HTR-8/SVneo (cell line): Measurements from ENCODE around the gene FIBCD1.
"Not testable (repeated sequence)": the region's sequence is repeated elsewhere in the genome, so short reads cannot be mapped to it uniquely, and the experiment has no call there.

Experiments
- DNase-seq: peaks from one replicate; pipeline ENCODE4 v3.0.0; 2011; ENCODE audit warnings: low spot score, mixed read lengths; ENCODE audit not compliant: insufficient read length
- FAIRE-seq: peaks from 2 replicates; lab custom pipeline; 2011; peaks lifted over from hg19 to GRCh38; lab: Jason Lieb, UNC

Gene FIBCD1

DNA sequence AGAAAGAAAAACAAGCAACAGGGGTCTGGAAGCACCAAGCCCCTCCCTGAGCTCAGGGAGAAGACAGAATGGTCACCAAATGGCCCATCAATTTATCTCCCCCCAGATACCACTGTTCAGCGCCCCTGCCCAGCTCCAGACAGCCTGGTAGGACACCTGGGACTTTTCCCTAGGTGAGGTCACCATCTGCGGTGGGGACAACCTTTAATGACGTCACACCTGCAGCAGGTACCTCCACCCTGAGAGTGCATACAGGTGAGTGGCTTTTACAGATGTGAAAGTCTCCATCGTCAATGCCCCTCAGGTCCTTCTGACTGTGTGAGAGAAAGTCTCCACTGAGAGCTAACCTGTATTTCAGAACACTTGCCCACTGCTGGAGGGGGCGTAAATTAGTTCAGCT, 35.6 kb upstream of the FIBCD1 start:
- FAIRE-seq (no peak), DNase-seq (no peak)

DNA sequence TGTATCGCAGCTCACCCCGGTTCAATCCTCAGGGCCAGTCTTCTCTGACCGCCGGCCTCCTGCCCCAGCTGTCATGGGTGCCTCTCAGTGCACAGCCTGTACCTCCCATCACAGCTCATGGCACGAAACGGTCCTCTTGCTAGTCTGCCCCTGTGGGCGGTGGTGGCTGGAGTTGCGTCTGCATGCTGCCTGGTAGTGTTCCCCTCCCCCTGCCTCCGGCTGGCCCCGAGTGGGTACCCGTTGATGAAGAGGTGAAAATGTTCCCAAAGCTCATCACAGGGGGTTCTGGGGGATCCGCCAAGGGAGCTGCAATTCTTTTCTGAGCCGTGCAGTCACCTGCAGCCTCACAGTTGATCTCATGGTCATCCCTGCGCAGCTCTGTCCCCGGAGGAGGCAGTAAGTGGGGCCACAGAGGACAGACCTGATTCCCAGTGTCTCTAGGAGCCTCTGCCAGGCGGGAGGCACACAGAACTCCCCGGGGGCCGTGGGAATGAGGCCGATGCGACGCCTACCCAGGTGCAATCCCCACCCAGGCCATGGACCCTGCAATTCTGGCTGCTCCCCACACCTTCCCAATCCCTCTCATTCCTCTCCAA, 34.7 kb upstream of the FIBCD1 start:
- FAIRE-seq: no peak
- DNase-seq: no peak

- no peak for DNase-seq
- no peak for FAIRE-seq
Observed at GRCh38 chr9:130972957-130973685, 34.1 kb upstream of the FIBCD1 start.

DNA sequence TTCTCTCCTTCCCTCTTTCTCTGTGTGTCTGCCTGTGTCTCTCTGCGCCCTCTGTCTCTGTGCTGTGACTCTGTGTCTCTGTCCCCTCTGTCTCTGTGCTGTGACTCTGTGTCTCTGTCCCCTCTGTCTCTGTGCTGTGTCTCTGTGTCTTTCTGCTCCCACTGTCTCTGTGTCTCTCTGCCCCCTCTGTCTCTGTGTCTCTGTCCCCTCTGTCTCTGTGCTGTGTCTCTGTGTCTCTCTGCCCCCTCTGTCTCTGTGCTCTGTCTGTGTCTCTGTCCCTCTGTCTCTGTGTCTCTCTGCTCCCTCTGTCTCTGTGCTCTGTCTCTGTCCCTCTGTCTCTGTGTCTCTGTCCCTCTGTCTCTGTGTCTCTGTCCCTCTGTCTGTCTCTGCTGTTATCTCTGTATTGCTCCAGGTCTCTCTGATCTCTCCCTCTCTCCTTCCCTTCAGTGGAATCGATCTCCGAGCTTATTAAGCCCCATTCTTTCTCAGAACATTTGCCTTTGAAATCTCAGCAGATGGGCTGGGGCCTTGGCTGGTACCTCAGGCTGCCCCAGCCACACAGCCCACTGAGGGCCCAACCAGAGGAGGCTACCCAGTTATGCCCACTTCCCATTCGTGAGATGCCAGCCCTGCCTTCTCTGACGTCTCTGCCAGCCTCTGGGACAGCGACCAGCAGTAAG, 33.4 kb upstream of the FIBCD1 start:
- DNase-seq (no peak), FAIRE-seq (no peak)

GRCh38 chr9:130971294-130971849, 32.3 kb upstream of the FIBCD1 start:
- no peak for DNase-seq
- no peak for FAIRE-seq

DNA sequence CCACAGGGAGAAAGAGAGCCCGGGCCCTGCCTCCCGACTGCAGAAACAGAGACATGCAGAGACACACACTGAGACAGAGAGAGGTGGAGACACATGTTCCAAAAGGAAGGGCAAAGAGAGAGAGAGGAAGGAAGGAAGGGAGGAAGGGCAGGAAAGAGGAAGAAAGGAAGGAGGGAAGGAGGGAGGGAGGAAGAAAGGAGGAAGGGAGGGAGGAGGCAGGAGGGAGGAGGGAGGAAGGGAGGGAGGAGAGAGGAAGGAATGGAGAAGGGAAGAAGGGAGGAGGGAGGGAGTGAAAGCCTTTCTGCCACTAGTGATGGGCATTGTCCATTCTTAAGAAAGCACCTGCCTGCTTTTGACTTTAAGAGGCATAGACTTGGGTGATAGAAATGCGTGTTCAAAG, 31.8 kb upstream of the FIBCD1 start:
- DNase-seq (no peak), FAIRE-seq (no peak)

DNA sequence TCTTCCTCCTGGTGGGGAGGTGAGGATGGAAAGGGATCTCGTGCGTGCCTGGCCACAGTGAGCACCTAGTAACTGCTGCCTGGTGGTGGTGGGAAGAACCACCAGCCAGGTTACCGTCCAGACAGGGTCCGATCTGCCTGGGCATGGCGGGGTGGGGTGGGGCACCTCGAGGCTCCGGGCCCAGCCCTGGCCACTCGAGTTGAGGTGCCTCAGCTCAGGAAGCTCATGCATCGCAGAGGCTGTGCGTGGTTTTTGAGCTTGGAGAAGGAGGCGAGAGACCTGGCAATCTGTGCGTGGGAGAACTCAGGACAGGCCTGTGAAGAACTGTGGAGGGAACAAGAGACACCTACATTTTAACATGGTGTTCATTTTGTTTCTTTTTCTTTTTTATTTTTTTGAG, 31.0 kb upstream of the FIBCD1 start:
- no peak for FAIRE-seq
- no peak for DNase-seq

DNA sequence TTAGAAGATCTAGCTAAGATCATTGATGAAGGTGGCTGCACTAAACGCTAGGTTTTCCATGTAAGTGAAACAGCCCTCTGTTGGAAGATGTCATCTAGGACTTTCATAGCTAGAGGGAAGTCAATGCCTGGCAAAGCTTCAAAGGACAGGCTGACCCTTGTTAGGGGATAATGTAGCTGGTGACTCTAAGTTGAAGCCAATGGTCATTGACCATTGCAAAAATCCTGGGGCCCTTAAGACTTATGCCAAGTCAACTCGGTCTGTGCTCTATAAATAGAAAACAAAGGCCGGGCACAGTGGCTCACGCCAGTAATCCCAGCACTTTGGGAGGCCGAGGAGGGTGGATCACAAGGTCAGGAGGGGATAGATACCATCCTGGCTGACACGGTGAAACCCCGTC, 26.6 kb upstream of the FIBCD1 start:
- DNase-seq (no peak), FAIRE-seq (no peak)

DNA sequence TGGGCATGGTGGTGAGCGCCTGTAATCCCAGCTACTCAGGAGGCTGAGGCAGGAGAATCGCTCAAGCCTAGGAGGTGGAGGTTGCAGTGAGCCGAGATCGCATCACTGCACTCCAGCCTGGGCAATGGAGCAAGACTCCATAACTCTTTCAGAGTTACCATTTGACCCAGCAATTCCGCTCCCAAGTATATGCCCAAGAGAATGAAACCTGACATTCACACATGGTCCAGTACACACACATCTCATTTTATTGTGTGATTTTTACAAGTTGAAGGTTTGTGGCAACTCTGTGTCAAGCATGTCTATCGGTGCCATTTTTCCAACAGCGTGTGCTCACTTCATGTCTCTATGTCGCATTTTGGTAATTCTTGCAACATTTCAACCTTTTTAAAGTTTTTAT, 24.9 kb upstream of the FIBCD1 start:
- DNase-seq (no peak), FAIRE-seq (no peak)

GRCh38 chr9:130963337-130963908, 24.4 kb upstream of the FIBCD1 start:
- no peak for DNase-seq
- no peak for FAIRE-seq

- FAIRE-seq (no peak), DNase-seq (peak; percentile 91)
Observed at GRCh38 chr9:130962418-130963316, 23.6 kb upstream of the FIBCD1 start.

GRCh38 chr9:130961511-130962300, 22.7 kb upstream of the FIBCD1 start:
- no peak for DNase-seq

DNA sequence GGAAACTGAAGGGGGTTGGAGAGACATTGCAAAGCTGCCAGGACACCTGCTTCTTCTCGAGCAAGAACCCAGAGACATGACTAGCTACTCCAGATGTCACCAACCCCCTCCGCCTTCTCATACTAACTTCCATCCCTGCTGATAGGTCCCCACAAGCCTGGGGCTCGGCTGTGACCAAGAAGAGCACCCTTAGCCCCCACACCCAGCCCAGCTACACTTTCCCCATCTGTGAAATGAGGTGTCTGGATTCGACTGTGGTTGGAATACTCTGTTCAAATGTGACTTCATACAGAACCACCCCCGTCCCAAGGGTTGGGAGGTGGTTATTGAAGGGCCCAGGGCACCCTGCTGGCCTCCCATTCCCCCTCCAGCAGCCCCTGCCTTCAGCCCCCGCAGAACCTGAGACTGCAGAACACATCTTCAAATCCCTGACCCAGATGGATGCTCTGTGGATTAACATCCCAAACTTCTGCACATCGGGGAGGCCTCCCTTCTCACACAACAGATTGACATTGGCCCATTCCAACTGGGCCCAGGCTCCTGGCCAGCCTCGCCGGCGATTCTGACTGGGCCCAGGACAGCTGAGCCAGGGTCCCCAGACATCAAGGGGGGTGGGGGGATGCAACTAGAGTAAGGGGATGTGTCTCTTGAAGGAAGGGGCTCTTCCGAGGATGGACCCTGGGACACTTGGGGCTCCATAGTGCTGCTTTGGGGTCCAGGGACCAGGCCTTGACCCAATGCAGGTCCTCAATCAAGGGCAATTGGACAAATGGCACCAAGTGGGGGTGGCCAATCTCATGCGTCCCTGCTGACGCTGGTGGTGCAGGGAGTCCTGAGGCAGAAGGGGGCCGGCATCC, 21.7 kb upstream of the FIBCD1 start:
- DNase-seq: no peak
- no peak for FAIRE-seq

More at GRCh38 chr9:130961511-130962300, 22.7 kb upstream of the FIBCD1 start:
- no peak for FAIRE-seq

DNA sequence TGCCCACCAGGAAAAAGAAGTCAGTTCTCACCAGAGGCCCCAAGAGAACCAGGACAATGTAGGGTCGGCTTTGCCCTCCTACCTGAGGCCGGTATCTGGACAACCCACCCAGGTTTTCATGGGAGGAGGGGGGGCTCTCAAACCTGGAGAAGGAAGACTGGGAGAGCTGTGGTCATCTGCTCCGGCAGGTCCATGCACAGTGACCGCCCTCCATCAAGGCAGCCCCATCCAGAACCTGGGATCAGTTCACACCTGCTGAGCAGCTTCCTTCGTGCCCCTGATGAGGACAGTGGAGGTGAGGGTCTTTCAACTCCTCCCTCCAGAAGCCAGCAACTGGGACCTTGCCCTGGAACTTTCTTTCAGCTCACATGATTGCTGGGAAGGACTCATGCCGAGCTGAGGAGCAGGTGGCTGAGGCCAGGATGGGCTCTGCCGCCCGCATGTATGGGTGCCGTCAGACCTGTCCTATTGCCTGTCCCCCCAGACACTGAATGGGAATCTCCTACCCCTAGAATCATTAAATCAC, 20.8 kb upstream of the FIBCD1 start:
- no peak for DNase-seq
- no peak for FAIRE-seq

DNA sequence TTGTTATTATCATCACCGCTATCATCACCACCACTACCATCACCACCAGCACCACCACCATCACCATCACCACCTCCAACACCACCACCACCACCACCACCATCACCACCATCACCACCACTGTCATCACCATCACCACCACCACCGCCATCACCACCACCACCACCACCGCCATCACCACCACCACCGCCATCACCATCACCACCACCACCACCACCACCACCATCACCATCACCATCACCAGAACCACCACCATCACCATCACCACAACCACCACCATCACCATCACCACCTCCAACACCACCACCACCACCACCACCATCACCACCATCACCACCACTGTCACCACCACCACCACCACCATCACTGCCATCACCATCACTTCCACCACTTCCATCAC, 19.5 kb upstream of the FIBCD1 start:
- not testable (repeated sequence) for DNase-seq
- peak; percentile 85 for FAIRE-seq

DNA sequence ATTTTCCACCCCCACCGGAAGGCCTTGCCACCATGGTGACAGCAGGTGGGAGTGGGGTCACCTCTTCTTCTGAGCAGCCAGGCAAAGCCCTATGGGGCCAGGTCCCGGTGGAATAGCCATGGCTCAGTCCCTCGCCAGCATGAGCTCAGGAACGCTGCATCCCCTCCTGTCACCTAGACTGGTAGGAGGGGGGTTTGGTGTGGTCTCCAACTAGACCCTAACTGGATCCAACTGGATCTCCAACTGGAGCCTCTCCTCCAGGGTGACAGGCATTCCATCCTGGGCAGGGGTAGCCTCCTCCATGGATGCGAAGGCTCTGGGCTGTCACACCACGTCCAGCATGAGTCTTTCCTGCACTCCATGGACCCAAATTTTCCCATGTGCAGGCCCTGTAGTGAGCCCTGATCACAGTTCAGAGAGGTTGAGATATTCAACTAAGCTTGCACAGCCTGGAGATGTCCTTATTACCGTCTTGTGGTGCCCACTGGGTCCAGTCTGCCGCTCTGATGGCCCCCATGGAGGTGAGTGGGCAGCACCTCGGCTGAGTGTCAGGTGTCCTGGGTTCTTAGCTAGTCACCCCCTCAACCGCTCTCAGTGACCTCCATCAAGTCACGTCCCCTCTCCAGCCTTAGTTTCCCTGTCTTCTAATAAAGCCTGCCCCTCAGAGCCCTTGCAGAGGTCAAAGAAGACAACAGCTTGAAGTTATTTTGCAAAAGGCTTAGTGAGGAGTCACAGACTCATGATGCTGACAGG, 18.6 kb upstream of the FIBCD1 start:
- FAIRE-seq: no peak
- no peak for DNase-seq
